ENCODE results near the gene NECTIN1.

DNA sequence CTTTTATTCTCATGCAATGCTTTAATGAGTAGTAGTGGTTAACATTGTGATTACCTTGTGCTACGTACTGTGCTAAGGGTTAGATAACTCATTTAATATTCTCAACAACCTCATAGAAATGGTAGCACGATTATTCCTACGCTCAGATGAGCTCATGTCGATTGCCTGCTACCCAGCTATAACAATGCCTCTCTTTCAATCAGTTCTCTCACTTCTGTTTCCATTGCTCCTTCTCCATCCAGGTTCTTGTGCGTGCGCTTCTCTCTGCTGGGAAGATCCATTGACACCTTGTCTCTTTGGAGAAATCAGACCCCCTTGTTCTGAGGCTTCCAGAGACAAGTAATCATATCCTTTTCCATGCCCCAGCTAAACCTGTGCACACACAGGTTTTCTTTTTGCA lies 120.8 kb downstream of the NECTIN1 start:
- TF ChIP-seq RARB (CRISPR knock-in tag; IDR thresholded peaks at IDR 0.05) = no peak
- TF ChIP-seq BACH2 (CRISPR knock-in tag; IDR thresholded peaks at IDR 0.05; ENCODE audit: borderline replicate concordance) = no peak
- TF ChIP-seq, protein P1, sequence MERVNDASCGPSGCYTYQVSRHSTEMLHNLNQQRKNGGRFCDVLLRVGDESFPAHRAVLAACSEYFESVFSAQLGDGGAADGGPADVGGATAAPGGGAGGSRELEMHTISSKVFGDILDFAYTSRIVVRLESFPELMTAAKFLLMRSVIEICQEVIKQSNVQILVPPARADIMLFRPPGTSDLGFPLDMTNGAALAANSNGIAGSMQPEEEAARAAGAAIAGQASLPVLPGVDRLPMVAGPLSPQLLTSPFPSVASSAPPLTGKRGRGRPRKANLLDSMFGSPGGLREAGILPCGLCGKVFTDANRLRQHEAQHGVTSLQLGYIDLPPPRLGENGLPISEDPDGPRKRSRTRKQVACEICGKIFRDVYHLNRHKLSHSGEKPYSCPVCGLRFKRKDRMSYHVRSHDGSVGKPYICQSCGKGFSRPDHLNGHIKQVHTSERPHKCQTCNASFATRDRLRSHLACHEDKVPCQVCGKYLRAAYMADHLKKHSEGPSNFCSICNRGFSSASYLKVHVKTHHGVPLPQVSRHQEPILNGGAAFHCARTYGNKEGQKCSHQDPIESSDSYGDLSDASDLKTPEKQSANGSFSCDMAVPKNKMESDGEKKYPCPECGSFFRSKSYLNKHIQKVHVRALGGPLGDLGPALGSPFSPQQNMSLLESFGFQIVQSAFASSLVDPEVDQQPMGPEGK (CRISPR knock-in tag; IDR thresholded peaks at IDR 0.05; ENCODE audit: borderline replicate concordance) = no peak
- TF ChIP-seq, protein P2, sequence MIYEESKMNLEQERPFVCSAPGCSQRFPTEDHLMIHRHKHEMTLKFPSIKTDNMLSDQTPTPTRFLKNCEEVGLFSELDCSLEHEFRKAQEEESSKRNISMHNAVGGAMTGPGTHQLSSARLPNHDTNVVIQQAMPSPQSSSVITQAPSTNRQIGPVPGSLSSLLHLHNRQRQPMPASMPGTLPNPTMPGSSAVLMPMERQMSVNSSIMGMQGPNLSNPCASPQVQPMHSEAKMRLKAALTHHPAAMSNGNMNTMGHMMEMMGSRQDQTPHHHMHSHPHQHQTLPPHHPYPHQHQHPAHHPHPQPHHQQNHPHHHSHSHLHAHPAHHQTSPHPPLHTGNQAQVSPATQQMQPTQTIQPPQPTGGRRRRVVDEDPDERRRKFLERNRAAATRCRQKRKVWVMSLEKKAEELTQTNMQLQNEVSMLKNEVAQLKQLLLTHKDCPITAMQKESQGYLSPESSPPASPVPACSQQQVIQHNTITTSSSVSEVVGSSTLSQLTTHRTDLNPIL (CRISPR knock-in tag; IDR thresholded peaks at IDR 0.05; ENCODE audit: low read depth) = no peak
- TF ChIP-seq ESRRG (CRISPR knock-in tag; IDR thresholded peaks at IDR 0.05) = no peak
- no peak for TF ChIP-seq SNAI2 (CRISPR knock-in tag; IDR thresholded peaks at IDR 0.05)
- TF ChIP-seq ZFP3 (CRISPR knock-in tag; IDR thresholded peaks at IDR 0.05) = no peak
- no peak for TF ChIP-seq PPARA (CRISPR knock-in tag; IDR thresholded peaks at IDR 0.05; ENCODE audit: borderline replicate concordance)
- TF ChIP-seq ZNF70 (CRISPR knock-in tag; IDR thresholded peaks at IDR 0.05) = no peak
- no peak for TF ChIP-seq CSDC2 (CRISPR knock-in tag; IDR thresholded peaks at IDR 0.05)
- TF ChIP-seq, protein P3, sequence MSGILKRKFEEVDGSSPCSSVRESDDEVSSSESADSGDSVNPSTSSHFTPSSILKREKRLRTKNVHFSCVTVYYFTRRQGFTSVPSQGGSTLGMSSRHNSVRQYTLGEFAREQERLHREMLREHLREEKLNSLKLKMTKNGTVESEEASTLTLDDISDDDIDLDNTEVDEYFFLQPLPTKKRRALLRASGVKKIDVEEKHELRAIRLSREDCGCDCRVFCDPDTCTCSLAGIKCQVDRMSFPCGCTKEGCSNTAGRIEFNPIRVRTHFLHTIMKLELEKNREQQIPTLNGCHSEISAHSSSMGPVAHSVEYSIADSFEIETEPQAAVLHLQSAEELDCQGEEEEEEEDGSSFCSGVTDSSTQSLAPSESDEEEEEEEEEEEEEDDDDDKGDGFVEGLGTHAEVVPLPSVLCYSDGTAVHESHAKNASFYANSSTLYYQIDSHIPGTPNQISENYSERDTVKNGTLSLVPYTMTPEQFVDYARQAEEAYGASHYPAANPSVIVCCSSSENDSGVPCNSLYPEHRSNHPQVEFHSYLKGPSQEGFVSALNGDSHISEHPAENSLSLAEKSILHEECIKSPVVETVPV (CRISPR knock-in tag; IDR thresholded peaks at IDR 0.05) = no peak
- TF ChIP-seq GLIS3 (CRISPR knock-in tag; IDR thresholded peaks at IDR 0.05) = no peak
- no peak for TF ChIP-seq ISL1 (CRISPR knock-in tag; IDR thresholded peaks at IDR 0.05)

All from SK-N-SH treated with all-trans-retinoic acid at 6 μM for 48 hours (cell line).